ENCODE data around the gene TMEM255B. TPM values are rescaled to one million over a fixed set of nuclear protein-coding genes. Genes with fewer than 3 reads are reported as not detected.

The TMEM255B gene
- total RNA-seq, 1 experiment from 2014 or later = 4.7 TPM

DNA sequence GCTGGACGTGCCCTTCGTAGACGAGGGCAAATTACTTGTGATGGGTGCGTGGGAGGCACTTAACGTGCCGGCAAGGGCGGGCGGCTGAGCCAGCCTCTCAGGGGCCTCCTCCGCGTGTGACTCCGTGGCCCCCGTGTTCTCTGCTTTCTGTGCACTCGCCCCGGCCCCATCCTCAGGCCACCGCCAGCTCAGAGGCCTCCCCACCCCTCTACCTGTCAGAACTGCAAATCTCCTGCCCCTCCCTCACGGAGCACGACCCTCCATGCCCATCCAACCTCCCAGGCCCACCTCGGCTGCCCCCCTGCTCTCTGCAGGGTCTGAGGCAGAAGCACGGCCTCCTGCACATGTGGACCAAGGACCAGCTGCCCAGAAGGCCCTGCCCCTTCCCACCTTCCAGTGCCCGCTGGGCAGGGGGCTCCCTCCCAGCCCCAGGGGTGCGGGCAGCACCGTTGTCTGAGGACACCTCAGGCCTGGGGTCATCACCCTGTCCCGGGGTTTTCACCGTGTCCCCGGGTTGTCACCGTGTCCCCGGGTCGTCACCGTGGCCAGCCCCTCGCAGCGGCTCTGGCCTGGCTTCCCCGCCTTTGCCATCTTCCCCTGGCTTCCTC, 44.5 kb downstream of the TMEM255B start:
- H3K27me3 Mint-ChIP-seq (ENCODE audit: low read depth) = no peaks in the 10 kb centered on the region; the same call in 1 of the 2 replicates
- H3K4me1 Mint-ChIP-seq = no peaks in the 10 kb centered on the region
- no peak overlapping the region for H3K4me3 Mint-ChIP-seq
- ATAC-seq (no peak), DNase-seq (ENCODE audit: low spot score) (no peak)
- H3K36me3 Mint-ChIP-seq = peaks cover 5% of the 10 kb centered on the region
- no peak overlapping the region for H3K27ac Mint-ChIP-seq
- POLR2A ChIA-PET = no interaction called here
- CTCF ChIA-PET = interaction anchor here (0.7 to 2.5 kb wide), 13 partner anchors 9 to 241 kb away, joined by 3 to 23 read pairs (median 4); partner anchors contain the start of gene TMEM255B
- H3K9me3 Mint-ChIP-seq = peaks cover 8% of the 10 kb centered on the region
- TF ChIP-seq NR2C2 (CRISPR knock-in tag; IDR thresholded peaks at IDR 0.05) (no peak), AFF4 (CRISPR knock-in tag; IDR thresholded peaks at IDR 0.05; ENCODE audit: borderline replicate concordance) (no peak), SOX15 (CRISPR knock-in tag; IDR thresholded peaks at IDR 0.05) (no peak), MXD4 (CRISPR knock-in tag; IDR thresholded peaks at IDR 0.05; ENCODE audit: borderline replicate concordance) (no peak), RORB (CRISPR knock-in tag; IDR thresholded peaks at IDR 0.05) (no peak), GRHL2 (CRISPR knock-in tag; IDR thresholded peaks at IDR 0.05; ENCODE audit: insufficient replicate concordance, severe bottlenecking) (no peak)
- TF ChIP-seq, protein P1, sequence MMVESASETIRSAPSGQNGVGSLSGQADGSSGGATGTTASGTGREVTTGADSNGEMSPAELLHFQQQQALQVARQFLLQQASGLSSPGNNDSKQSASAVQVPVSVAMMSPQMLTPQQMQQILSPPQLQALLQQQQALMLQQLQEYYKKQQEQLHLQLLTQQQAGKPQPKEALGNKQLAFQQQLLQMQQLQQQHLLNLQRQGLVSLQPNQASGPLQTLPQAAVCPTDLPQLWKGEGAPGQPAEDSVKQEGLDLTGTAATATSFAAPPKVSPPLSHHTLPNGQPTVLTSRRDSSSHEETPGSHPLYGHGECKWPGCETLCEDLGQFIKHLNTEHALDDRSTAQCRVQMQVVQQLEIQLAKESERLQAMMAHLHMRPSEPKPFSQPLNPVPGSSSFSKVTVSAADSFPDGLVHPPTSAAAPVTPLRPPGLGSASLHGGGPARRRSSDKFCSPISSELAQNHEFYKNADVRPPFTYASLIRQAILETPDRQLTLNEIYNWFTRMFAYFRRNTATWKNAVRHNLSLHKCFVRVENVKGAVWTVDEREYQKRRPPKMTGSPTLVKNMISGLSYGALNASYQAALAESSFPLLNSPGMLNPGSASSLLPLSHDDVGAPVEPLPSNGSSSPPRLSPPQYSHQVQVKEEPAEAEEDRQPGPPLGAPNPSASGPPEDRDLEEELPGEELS (CRISPR knock-in tag; IDR thresholded peaks at IDR 0.05) = no peak
- TF ChIP-seq, protein P2, sequence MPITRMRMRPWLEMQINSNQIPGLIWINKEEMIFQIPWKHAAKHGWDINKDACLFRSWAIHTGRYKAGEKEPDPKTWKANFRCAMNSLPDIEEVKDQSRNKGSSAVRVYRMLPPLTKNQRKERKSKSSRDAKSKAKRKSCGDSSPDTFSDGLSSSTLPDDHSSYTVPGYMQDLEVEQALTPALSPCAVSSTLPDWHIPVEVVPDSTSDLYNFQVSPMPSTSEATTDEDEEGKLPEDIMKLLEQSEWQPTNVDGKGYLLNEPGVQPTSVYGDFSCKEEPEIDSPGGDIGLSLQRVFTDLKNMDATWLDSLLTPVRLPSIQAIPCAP (CRISPR knock-in tag; IDR thresholded peaks at IDR 0.05) = no peak

DNA sequence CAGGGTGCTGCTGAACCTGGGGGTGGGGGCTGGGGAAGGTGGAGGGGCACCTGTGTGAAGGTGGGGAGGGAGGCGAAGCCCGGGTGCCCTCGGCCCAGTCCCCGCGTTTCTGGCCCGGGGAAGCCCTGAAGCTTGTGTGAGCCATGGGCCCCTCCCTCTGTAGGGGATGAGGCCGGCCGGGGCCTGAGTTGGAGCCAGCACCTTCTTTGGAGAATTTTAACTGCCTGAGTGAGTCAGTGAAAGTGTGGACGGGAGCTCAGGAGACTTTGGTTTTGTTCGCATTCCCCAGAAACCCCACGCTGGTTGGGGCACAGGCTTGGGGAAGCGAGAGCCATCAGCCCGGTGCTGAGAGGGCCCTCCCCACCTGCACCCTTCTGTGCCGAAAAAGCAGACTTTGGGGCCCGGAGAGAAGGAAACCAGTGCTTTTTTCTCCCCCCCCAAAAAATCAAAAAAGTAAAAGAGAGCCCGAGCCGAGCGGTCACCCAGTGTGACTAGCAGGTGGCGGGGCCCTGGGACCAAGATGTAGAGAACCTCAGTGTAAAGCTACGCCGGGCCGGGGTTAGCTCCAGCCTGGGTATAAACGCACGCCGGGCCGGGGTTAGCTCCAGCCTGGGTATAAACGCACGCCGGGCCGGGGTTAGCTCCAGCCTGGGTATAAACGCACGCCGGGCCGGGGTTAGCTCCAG, 45.1 kb downstream of the TMEM255B start:
- ATAC-seq = no peak
- H3K9me3 Mint-ChIP-seq = peaks cover 12% of the 10 kb centered on the region
- no peaks in the 10 kb centered on the region for H3K4me1 Mint-ChIP-seq
- H3K27me3 Mint-ChIP-seq (ENCODE audit: low read depth) = no peaks in the 10 kb centered on the region; the same call in 1 of the 2 replicates
- ChIA-PET POLR2A (no interaction called here), CTCF (interaction anchor here (0.7 to 2.5 kb wide), 4 partner anchors 33 to 183 kb away, joined by 3 to 23 read pairs (median 4); no protein-coding TSS in a partner anchor)
- peak; percentile 9 for DNase-seq (ENCODE audit: low spot score)
- peaks cover 9% of the 10 kb centered on the region for H3K36me3 Mint-ChIP-seq
- no peak overlapping the region for H3K4me3 Mint-ChIP-seq
- H3K27ac Mint-ChIP-seq = no peak overlapping the region
- TF ChIP-seq NFE2L1 (CRISPR knock-in tag; IDR thresholded peaks at IDR 0.05) (no peak), ZNF138 (CRISPR knock-in tag; conservative IDR thresholded peaks at IDR 0.05) (no peak), NR3C1 (CRISPR knock-in tag; conservative IDR thresholded peaks at IDR 0.05; ENCODE audit: low read depth) (no peak), SP1 (CRISPR knock-in tag; conservative IDR thresholded peaks at IDR 0.05) (no peak), ZNF121 (CRISPR knock-in tag; IDR thresholded peaks at IDR 0.05) (no peak), GABPB1 (CRISPR knock-in tag; IDR thresholded peaks at IDR 0.05) (no peak), ERG (CRISPR knock-in tag; IDR thresholded peaks at IDR 0.05) (no peak), ZNF532 (CRISPR knock-in tag; IDR thresholded peaks at IDR 0.05; ENCODE audit: borderline replicate concordance) (no peak), MXD4 (CRISPR knock-in tag; IDR thresholded peaks at IDR 0.05; ENCODE audit: borderline replicate concordance) (no peak), SOX15 (CRISPR knock-in tag; IDR thresholded peaks at IDR 0.05) (no peak), RELA (CRISPR knock-in tag; IDR thresholded peaks at IDR 0.05; ENCODE audit: borderline replicate concordance) (no peak), RORB (CRISPR knock-in tag; IDR thresholded peaks at IDR 0.05) (no peak), ATF2 (CRISPR knock-in tag; IDR thresholded peaks at IDR 0.05; ENCODE audit: borderline replicate concordance, low read depth) (no peak), KAT7 (CRISPR knock-in tag; IDR thresholded peaks at IDR 0.05; ENCODE audit: borderline replicate concordance) (no peak)
